KOPT-K1 (cell line): Measurements from ENCODE around the gene HMGB4.

ENCODE experiments used
- H3K27ac ChIP-seq: fragments of 200-600 bp; sonication (generic); 2 replicates; pipeline ENCODE4 v1.5.1; 2016; ENCODE audit warnings: antibody characterized with exemption, mild to moderate bottlenecking, low read depth, low read length; ENCODE audit not compliant: poor library complexity, severe bottlenecking
- H3K36me3 ChIP-seq: fragments of 200-600 bp; sonication (generic); 2 replicates; pipeline ENCODE4 v1.5.1; 2017; ENCODE audit warnings: antibody characterized with exemption, mild to moderate bottlenecking, low read length, moderate library complexity; ENCODE audit not compliant: insufficient read depth
- H3K9me3 ChIP-seq: fragments of 200-600 bp; sonication (generic); 2 replicates; pipeline ENCODE4 v1.5.1; 2017; ENCODE audit warnings: antibody characterized with exemption, low read length, mild to moderate bottlenecking; ENCODE audit not compliant: insufficient read depth, poor library complexity, severe bottlenecking

The HMGB4 gene

DNA sequence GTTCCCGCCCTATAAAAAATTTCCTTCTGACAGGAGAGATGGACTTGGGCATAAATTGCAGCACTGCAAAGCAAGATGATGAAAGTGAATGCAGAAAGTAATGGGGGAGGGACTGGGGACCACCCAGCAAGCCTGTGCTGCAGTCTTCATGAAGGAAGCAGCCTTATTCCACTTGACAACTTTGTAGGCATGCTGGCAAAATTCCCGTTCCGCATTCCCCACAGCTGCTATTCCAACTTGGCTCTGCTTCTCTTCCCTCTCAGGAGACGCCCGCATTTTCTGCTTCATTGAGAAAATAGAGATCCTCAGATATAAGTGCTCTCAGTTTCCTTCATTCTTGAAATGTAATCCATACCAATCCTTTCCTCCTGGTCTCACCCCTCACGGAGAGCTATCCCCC, 2.4 kb downstream of the HMGB4 start:
- Histone ChIP-seq H3K36me3 (no peaks in the 10 kb centered on the region), H3K27ac (no peak overlapping the region), H3K9me3 (no peaks in the 10 kb centered on the region)

DNA sequence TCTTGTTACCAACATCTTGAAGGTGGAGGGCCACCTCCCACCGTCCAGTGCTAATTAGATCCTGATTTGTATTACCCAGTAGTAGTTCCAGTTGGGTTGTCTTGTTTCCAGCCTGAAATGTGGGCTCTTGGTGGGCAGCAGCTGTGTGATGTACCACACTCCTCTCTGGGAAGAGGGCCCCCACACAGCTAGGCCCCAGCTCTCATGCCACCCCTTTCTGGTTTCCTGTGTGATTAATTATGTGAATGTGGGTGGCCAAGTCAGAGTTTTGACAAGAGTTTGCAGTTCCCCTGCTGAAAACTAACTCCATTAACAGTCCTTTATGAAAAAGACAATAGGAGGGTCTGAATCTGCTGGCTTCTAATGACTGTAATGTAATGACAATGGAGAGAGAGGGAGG, 3.8 kb downstream of the HMGB4 start:
- Histone ChIP-seq H3K27ac (no peak overlapping the region), H3K36me3 (no peaks in the 10 kb centered on the region), H3K9me3 (no peaks in the 10 kb centered on the region)

DNA sequence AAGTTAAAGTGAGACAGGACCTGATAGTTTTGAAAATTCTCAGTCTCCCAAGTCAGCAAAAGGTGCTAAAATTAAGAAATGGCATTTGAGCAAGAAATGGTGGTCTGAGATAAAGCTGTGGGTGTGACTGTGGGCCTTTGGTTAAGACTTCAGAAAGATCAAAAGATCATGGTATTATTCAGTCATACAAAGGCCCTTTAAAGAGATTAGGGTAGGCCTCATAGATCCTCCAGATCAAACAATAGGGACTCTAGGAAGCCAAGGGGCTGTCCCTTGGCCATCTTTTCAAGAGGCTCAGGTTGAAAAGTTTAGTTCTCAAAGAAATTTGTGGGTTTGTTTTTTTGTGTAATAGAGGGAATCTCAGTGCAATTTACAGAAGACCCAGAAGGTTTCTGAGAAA, 8.4 kb downstream of the HMGB4 start:
- no peaks in the 10 kb centered on the region for H3K36me3 ChIP-seq
- no peaks in the 10 kb centered on the region for H3K9me3 ChIP-seq
- no peak overlapping the region for H3K27ac ChIP-seq

DNA sequence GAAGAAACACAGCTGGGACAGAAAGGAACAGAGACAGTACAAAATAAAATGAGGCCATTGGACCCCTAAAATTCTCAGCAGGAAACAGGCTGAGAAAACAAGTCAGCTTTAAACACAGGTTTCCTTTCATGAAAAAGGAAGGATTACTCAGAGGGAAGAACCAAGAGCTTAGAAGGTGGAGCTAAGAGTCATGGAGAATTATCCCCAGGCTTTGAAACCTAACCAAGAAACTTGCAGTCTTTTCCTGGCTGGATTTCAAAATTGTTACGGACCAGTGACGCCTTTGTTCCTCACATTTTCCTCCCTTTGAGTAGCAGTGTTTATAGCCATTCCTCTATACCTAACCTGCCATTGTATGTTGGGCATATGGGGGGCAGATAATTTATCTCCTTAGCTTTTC, 8.8 kb downstream of the HMGB4 start:
- no peak overlapping the region for H3K27ac ChIP-seq

DNA sequence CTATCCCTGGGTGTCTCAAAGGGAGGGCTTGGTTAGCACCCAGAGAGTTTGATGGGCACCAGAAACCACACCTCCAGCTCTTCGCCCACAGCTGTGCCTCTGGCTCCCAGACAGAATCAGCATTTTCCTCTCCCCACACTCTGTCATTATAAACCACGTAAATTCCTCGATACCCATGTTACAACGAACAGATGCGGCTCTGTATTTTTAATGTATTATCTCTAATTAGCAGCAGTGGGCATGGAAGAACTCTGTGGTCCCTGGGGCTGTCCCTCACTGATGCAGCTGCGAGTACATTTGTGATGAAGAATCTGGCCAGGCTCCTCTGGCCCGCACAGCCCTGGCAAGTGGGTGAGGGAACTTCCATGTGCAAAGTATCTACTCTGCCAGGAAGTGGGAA, 10.8 kb downstream of the HMGB4 start:
- H3K36me3 ChIP-seq, result no peaks in the 10 kb centered on the region
- H3K9me3 ChIP-seq, result no peaks in the 10 kb centered on the region
- H3K27ac ChIP-seq, result no peak overlapping the region

More for the DNA sequence above, 8.8 kb downstream of the HMGB4 start:
- Histone ChIP-seq H3K9me3 (no peaks in the 10 kb centered on the region), H3K36me3 (no peaks in the 10 kb centered on the region)

DNA sequence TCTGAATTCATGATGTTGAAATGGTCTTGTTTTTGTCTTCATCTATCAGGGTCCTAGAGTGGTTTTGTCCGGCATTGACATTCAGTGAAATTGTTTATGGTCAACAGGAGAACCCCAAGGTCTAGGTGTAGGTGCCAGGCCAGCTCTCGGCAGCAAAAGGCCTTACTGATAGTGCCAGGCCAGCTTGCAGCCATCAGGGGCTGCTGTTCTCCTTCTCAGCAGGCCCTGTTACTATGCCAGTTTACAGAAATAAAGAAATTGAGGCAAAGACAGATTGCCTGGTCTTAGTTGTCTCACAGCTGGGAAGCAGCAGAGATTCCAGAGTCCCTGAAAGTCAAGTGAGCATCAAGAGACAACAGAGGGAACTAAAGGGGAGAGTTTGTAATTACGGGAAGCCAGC, 12.0 kb downstream of the HMGB4 start:
- H3K9me3 ChIP-seq, result no peaks in the 10 kb centered on the region
- no peak overlapping the region for H3K27ac ChIP-seq
- H3K36me3 ChIP-seq, result no peaks in the 10 kb centered on the region

DNA sequence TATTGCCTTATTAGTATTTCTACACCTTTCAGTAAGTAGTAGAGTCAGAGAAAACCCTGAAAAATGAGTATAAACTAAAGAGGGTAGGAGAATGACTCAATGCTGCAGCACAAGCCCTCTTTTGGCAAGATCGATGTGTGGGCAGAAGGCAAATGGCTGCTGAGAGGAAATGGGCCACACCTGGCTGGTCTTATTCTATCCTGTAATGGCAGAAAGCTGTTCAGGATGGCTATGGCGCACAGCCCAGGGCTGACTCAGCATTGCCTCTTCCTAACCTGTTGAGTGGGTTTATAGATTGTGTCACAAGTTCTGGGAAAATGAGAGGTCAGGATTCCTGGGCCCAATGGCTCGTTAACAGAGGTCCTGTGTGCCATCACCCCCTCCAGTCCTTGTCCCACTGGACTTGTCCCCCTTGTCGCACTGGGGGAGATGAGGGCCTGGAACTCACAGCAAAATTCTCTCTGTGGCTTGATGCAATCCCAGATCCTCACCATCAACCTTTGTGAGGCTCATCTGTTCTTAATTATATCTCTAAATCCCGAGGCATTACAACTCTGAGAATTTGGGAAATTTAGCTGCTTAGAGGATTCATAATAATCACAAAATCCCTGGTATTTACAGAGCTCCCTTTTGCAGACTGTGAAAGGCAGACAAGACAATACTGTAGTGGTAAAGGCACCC, 13.2 kb downstream of the HMGB4 start:
- Histone ChIP-seq H3K27ac (no peak overlapping the region), H3K9me3 (no peaks in the 10 kb centered on the region), H3K36me3 (no peaks in the 10 kb centered on the region)

DNA sequence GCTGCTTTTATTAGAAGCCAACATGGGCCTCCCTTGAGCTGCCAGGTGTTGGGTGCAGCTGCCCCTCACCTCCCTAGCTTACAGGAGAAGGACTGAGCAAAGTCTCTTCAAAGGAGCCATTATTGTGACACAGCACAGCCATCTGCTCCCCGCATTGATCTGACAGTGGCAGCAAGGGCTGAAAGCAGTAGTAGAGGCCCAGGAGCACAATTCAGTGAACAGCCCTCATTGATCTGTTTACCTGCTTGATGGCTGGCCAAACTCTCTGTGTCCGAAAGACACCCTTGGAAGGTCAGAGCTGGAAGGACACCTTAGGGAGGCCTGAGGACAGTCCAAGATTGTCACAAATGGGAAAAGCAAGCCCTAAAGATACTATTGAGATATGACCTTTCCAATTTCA, 14.5 kb downstream of the HMGB4 start:
- no peak overlapping the region for H3K27ac ChIP-seq

DNA sequence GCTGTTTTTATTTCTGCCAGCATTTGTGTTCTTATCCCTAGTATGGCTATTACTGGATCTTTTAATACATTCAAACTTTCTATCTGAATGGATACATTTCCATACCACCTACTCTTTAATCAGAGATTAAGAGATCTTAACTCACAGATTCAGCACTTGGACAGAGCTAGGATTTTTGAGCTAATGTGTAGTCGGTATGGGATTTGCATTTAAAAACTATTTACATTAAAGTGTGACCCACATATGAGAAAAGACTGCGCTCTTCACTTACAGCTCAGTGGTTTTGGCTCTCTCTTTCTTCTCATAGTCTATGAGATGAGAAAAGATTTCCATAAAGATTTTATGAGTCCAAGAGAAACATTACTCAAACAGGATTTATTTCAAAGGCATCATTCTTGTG, 16.4 kb downstream of the HMGB4 start:
- no peaks in the 10 kb centered on the region for H3K36me3 ChIP-seq
- no peak overlapping the region for H3K27ac ChIP-seq
- H3K9me3 ChIP-seq, result no peaks in the 10 kb centered on the region

More for the DNA sequence above, 14.5 kb downstream of the HMGB4 start:
- Histone ChIP-seq H3K9me3 (no peaks in the 10 kb centered on the region), H3K36me3 (no peaks in the 10 kb centered on the region)

DNA sequence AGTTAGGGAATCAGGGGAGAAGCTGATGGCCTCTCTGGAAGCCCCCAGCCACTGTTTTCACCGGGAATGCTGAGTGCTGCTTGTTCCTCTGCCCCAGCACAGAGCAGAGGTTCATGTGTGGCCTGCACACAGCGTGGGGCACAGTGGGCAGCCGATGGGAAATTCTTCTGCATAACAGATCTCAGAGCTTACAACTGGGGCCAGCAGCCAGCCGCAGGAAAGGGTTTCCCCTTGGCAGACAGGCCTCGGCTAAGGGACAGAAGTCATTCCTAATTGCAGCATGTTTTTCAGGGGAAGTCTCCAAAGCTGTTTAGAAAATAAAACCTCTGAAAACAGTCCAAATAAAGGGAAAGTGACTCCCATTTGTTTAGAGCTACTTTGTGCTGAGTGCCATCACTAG, 22.6 kb downstream of the HMGB4 start:
- Histone ChIP-seq H3K9me3 (no peaks in the 10 kb centered on the region), H3K27ac (no peak overlapping the region), H3K36me3 (no peaks in the 10 kb centered on the region)

DNA sequence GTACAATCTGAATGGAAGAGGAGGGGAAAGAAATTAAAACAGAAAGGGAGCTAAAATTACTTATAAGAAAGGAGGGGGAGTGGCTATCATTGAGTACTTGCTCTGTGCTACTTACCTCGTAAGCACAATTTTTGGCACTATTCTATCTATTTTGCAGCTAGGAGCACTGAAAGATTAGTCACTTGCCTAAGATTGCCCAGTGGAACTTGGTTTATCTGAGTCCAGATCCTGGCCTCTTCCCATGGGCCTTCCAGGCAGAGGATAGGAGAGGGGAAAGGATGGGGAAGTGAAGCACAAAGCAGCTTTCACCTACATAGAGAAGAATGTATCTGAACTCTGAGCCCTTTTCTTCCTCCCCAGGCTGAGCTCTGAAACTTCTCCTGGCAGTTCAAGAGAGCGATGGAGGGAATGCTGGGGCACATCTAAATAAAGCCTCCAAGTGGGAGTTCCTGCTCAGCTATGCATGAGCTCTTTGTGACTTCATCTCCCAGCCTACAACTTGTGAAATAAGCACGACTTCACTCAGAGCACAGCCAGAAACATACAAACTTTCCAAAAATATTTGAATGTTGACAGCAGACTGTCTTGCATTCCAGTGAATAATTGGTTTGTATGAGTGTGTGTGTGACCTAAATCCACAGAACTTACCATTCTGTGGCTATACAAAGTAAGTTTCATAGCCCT, 29.4 kb downstream of the HMGB4 start:
- H3K27ac ChIP-seq, result no peak overlapping the region
- H3K9me3 ChIP-seq, result no peaks in the 10 kb centered on the region
- no peaks in the 10 kb centered on the region for H3K36me3 ChIP-seq

DNA sequence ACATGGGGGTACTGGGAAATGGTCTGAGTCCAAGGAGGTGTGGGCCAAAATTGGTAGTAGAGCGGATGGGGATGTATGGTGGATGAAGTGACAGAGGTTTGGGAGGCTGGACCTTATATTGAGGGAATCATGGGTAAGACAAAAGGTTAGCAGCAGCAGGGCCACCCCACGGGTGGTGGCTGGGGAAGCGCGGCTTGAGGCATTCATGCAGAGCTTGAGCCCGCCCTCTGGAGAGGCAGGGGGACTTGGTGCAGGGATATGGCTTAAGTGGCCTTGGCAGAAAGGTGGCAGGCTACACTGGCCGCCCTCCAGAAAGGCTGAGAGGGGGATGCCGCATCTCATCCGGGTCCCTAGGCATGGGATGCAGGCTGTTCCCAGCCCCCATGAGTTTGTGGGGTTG, 31.5 kb downstream of the HMGB4 start:
- Histone ChIP-seq H3K36me3 (no peaks in the 10 kb centered on the region), H3K27ac (no peak overlapping the region)

DNA sequence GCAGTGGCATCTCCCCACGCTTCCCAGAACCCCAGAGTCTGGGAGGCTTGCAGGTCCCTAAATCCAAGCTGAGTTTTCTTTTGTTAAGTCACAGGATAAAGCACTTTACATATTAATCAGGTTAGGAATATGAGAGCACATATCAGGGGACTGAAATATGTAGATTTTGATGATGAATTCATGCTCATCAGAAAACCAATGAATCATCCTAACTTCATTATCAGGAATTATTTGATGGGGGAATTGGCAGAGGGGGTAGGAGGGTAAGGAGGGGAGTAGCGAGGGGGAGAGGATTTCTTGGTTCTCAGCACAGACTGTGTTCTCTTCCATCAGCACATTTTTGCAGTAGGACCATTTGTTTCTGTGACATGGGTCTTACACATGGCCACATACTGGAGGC, 32.1 kb downstream of the HMGB4 start:
- Histone ChIP-seq H3K36me3 (no peaks in the 10 kb centered on the region), H3K27ac (no peak overlapping the region), H3K9me3 (no peaks in the 10 kb centered on the region)

More for the DNA sequence above, 31.5 kb downstream of the HMGB4 start:
- H3K9me3 ChIP-seq, result no peaks in the 10 kb centered on the region

DNA sequence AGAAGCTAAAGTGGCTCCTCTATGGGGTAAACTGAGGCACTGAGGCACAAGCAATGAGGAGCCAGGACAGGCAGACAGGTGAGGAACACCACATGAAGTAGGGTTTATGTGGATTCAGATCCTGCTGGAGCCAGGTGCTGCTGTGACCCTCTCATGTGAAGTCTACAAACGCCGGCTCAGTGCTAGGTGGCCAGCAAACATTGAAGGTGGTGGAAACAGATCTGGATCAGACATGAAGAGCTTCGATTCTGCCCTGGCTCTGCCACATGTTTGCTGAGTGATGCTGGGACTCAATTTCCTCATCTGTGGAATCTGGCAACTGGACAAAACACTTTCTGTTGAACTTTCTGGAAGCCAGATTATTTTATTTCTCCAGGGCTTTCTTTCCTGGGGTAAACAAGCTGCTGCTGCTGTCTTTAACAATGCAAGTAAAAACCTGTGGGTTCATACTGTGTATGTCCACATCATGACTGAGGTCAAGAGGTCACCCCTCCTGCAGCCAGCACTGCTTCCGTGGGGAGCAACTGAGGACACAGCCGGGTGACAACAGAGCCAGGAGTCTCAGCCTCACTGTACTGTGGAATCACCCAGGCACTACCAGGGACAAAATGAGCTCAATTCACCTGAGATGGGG, 33.3 kb downstream of the HMGB4 start:
- Histone ChIP-seq H3K36me3 (no peaks in the 10 kb centered on the region), H3K9me3 (no peaks in the 10 kb centered on the region), H3K27ac (no peak overlapping the region)

DNA sequence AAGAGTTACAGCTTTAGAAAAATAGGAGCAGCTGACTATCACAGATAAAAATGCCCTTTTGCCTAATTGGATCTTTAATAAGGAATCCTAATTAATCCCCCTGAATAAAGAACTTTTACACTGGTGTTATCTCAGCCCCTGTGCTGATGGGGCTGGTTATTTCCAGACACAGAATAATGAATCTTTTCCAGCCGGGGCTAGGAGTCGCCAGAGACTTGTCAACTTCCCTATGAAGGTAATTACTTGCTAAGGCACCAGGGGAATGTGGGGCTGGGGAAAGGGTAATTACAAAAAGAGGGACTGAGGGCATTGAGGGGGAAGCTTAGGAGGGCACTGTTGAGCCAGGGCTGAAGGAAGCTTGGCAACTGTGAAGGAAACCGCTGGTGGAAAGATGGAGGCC, 34.5 kb downstream of the HMGB4 start:
- H3K27ac ChIP-seq, result no peak overlapping the region
- no peaks in the 10 kb centered on the region for H3K9me3 ChIP-seq
- no peaks in the 10 kb centered on the region for H3K36me3 ChIP-seq

DNA sequence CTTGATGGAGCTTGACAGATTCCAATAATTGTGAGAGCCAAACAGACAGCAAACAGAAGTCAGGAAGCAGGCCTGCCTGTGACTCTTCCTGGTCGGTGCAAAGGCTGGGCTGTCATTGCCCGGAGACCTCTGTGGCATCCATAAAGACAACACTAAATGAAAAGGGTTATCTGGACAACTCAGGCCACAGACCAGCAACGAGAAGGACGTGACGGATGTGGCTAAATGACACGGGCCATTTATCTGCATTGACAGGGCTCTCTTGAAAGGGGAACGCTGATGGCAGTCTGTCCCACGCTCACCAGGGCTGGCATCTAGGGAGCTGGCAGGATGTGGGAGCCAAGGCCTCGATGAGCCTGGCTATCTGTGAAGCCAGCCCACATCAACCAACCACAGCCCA, 35.0 kb downstream of the HMGB4 start:
- H3K27ac ChIP-seq, result no peak overlapping the region
- no peaks in the 10 kb centered on the region for H3K9me3 ChIP-seq
- no peaks in the 10 kb centered on the region for H3K36me3 ChIP-seq
